Panc1 (cell line): ENCODE measurements around the gene NTRK1. TPM values are rescaled to one million over a fixed set of nuclear protein-coding genes. Genes with fewer than 3 reads are reported as not detected.
A peak's percentile ranks its signal among the peaks of the same experiment; 100 is the strongest.

Experiments
- ATAC-seq: fragments of 200-7000 bp; cut with Tn5 transposase; 2 replicates; pipeline ENCODE4 v1.9.1; 2020; ENCODE audit warnings: mild to moderate bottlenecking, moderate library complexity
- BruUV-seq: library from RNA; stranded (reverse); fragments of 400-500 nt; replicated peaks from 2 replicates; lab custom pipeline; 2021; lab: Mats Ljungman, UMichigan
- CTCF ChIA-PET: fragments of 300-600 bp; sonication (Branson Sonifier 250); formaldehyde crosslinking; loops from one replicate; lab custom pipeline; 2022; ENCODE audit warnings: antibody characterized with exemption; lab: Charles Lee
- POLR2A ChIA-PET: fragments of 300-600 bp; sonication (Branson Sonifier 250); formaldehyde crosslinking; loops from one replicate; lab custom pipeline; 2022; ENCODE audit warnings: antibody characterized with exemption; lab: Charles Lee
- DNase-seq: peaks from one replicate; pipeline ENCODE4 v3.0.0-alpha.2; 2010; ENCODE audit warnings: low read depth, low spot score
- H3K27ac ChIP-seq: 2 replicates; pipeline ENCODE4 v1.5.1; 2011; ENCODE audit warnings: mild to moderate bottlenecking, low read length, inconsistent platforms
- H3K27me3 ChIP-seq: fragments of 200-500 bp; sonication (Bioruptor generic); 2 replicates; pipeline ENCODE4 v1.6.0; 2014; ENCODE audit warnings: low read length, inconsistent platforms; ENCODE audit not compliant: control insufficient read depth, insufficient read depth
- H3K36me3 ChIP-seq: fragments of 200-500 bp; sonication (Bioruptor generic); 2 replicates; pipeline ENCODE4 v1.5.1; 2014; ENCODE audit warnings: inconsistent platforms, mild to moderate bottlenecking, low read length, moderate library complexity; ENCODE audit not compliant: control insufficient read depth, insufficient read depth
- H3K4me1 ChIP-seq: 2 replicates; pipeline ENCODE4 v1.5.1; 2011; ENCODE audit warnings: inconsistent platforms, mild to moderate bottlenecking, low read length, moderate library complexity; ENCODE audit not compliant: control insufficient read depth, insufficient read depth
- H3K4me3 ChIP-seq, 2 experiments: 2 replicates each; pipeline ENCODE4 v1.5.1; 2011 to 2012; ENCODE audit warnings: low read depth in 2 of 2, low read length in 2 of 2, mild to moderate bottlenecking in 2 of 2, inconsistent platforms in 1 of 2, moderate library complexity in 1 of 2
- H3K9me3 ChIP-seq: fragments of 200-500 bp; sonication (Bioruptor generic); 2 replicates; pipeline ENCODE4 v1.5.1; 2014; ENCODE audit warnings: low read depth, mild to moderate bottlenecking, inconsistent platforms, low read length, moderate library complexity; ENCODE audit not compliant: control insufficient read depth, insufficient read depth
- POLR2AphosphoS5 ChIP-seq: IDR thresholded peaks from 2 replicates; pipeline ENCODE4 v1.6.1; 2012; ENCODE audit warnings: mild to moderate bottlenecking, low read depth, low read length, moderate library complexity
- SIN3A ChIP-seq: IDR thresholded peaks from 2 replicates; pipeline ENCODE4 v1.6.1; 2012; ENCODE audit warnings: low read depth, mild to moderate bottlenecking, low read length, moderate library complexity, borderline replicate concordance; ENCODE audit not compliant: insufficient read depth
- TCF7L2 ChIP-seq: IDR thresholded peaks from 2 replicates; pipeline ENCODE4 v1.6.1; 2011; ENCODE audit warnings: mild to moderate bottlenecking, low read depth, low read length, inconsistent platforms
- in situ Hi-C: cut with HindIII; loops from 2 replicates; pipeline ENCODE4 v1.10.0; 2016; ENCODE audit warnings: low sequenced_read_pairs, low pct_unique_long_range_greater_than_20kb
- intact Hi-C: fragments of 100-400 bp; cut with micrococcal nuclease; formaldehyde crosslinking; loops from one replicate; pipeline ENCODE4 v1.10.0; 2022; ENCODE audit not compliant: unreplicated experiment
- total RNA-seq: library from RNA; stranded (reverse); gene quantifications from one replicate; pipeline ENCODE4 v1.2.1, GENCODE V29; 2021; ENCODE audit not compliant: unreplicated experiment
- TF ChIP-seq, protein P1 (sequence below), 2 experiments: IDR thresholded peaks; 2 replicates each; pipeline ENCODE4 v1.6.1; 2011 to 2012; ENCODE audit warnings: low read depth in 2 of 2, control low read depth in 1 of 2, low read length in 1 of 2, mild to moderate bottlenecking in 1 of 2, moderate library complexity in 1 of 2; ENCODE audit not compliant: insufficient read depth in 1 of 2
- TF ChIP-seq, protein P2 (sequence below): fragments of 450-650 bp; IDR thresholded peaks from 2 replicates; pipeline ENCODE4 v1.5.1; 2017; ENCODE audit warnings: mild to moderate bottlenecking

Gene NTRK1
- total RNA-seq, 1 experiment from 2014 or later: 0.21 TPM

DNA sequence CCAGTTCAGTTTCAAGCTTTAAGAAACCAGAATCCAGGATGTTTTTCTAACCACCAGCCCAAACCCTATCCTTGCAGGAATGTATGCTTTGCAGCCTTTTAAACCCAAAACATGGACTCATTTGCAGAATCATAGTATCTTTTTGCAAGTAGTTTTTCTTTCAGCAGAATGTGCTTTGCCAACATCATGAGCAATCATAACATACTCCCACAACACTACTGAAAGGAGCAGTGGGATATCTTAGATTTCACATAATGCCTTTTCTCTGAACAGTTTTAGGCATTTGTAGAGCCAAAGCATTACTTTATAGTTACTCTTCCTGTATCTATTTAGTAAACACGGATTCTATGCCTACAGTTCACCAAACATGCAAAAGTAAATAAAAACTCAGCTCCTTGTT, 34.0 kb upstream of the NTRK1 start:
- H3K27me3 ChIP-seq: peaks cover 8% of the 10 kb centered on the region; the same call in 1 of the 2 replicates
- in situ Hi-C loops (no loop called here), intact Hi-C loops (no loop called here)
- no peaks in the 10 kb centered on the region for H3K4me1 ChIP-seq
- DNase-seq (no peak), ATAC-seq (no peak)
- no peaks in the 10 kb centered on the region for H3K36me3 ChIP-seq
- ChIA-PET POLR2A (no interaction called here), CTCF (interaction anchor here (0.6 to 1.2 kb wide), 6 partner anchors 17 to 558 kb away, joined by 3 to 10 read pairs (median 4); no protein-coding TSS in a partner anchor)
- TF ChIP-seq, protein P1, sequence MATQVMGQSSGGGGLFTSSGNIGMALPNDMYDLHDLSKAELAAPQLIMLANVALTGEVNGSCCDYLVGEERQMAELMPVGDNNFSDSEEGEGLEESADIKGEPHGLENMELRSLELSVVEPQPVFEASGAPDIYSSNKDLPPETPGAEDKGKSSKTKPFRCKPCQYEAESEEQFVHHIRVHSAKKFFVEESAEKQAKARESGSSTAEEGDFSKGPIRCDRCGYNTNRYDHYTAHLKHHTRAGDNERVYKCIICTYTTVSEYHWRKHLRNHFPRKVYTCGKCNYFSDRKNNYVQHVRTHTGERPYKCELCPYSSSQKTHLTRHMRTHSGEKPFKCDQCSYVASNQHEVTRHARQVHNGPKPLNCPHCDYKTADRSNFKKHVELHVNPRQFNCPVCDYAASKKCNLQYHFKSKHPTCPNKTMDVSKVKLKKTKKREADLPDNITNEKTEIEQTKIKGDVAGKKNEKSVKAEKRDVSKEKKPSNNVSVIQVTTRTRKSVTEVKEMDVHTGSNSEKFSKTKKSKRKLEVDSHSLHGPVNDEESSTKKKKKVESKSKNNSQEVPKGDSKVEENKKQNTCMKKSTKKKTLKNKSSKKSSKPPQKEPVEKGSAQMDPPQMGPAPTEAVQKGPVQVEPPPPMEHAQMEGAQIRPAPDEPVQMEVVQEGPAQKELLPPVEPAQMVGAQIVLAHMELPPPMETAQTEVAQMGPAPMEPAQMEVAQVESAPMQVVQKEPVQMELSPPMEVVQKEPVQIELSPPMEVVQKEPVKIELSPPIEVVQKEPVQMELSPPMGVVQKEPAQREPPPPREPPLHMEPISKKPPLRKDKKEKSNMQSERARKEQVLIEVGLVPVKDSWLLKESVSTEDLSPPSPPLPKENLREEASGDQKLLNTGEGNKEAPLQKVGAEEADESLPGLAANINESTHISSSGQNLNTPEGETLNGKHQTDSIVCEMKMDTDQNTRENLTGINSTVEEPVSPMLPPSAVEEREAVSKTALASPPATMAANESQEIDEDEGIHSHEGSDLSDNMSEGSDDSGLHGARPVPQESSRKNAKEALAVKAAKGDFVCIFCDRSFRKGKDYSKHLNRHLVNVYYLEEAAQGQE (IDR thresholded peaks at IDR 0.05; ENCODE audit: insufficient read depth in 1 of 2, low read depth in 2 of 2, low read length in 1 of 2): no peak
- TF ChIP-seq TCF7L2: no peak
- TF ChIP-seq POLR2AphosphoS5: no peak
- TF ChIP-seq SIN3A: no peak
- TF ChIP-seq, protein P2, sequence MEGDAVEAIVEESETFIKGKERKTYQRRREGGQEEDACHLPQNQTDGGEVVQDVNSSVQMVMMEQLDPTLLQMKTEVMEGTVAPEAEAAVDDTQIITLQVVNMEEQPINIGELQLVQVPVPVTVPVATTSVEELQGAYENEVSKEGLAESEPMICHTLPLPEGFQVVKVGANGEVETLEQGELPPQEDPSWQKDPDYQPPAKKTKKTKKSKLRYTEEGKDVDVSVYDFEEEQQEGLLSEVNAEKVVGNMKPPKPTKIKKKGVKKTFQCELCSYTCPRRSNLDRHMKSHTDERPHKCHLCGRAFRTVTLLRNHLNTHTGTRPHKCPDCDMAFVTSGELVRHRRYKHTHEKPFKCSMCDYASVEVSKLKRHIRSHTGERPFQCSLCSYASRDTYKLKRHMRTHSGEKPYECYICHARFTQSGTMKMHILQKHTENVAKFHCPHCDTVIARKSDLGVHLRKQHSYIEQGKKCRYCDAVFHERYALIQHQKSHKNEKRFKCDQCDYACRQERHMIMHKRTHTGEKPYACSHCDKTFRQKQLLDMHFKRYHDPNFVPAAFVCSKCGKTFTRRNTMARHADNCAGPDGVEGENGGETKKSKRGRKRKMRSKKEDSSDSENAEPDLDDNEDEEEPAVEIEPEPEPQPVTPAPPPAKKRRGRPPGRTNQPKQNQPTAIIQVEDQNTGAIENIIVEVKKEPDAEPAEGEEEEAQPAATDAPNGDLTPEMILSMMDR: no peak
- no peak overlapping the region for H3K27ac ChIP-seq
- no peak overlapping the region for H3K4me3 ChIP-seq
- BruUV-seq: no TSS peak
- no peaks in the 10 kb centered on the region for H3K9me3 ChIP-seq

DNA sequence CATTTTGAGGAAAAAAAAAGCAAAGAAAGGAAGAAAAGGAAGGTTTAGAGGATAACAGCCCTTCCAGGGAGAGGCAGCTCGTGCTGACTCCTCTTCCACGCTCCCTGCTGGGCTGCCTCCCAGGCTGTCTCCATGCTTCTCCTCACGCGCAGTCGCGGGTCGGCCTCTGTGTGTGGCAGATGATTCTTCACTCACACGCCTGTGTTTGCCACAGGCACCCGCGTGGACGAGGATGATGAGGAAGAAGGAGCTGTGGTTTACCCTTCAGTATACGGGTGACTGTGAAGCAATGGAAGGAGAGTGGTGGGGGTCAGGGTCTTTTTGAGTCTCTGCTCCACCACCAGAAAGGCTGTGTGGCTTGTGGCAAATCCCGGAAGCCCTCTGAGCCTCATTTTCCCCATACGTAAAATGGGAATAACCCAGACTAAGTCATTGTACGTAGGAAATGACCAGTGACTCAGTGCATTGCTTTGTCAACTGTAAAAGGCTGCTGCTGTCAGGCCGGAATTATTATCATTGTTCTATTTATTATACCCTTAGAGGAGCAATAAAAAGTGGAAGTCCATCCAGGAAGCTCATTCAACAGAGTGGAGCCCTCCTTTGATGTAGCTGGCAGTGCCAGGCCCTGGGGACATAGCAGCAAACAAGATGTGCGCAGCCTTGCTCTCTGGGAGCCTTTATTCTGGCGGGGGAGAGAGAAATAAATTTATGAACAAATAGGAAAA, 32.1 kb upstream of the NTRK1 start:
- no peaks in the 10 kb centered on the region for H3K9me3 ChIP-seq
- H3K4me3 ChIP-seq: no peak overlapping the region
- DNase-seq: no peak
- no peaks in the 10 kb centered on the region for H3K4me1 ChIP-seq
- BruUV-seq: no TSS peak
- in situ Hi-C loops: no loop called here
- peaks cover 7% of the 10 kb centered on the region for H3K27me3 ChIP-seq
- no peaks in the 10 kb centered on the region for H3K36me3 ChIP-seq
- ChIA-PET POLR2A (no interaction called here), CTCF (no interaction called here)
- TF ChIP-seq POLR2AphosphoS5: no peak
- no peak overlapping the region for H3K27ac ChIP-seq
- 0 out of 2 replicates have a peak, but pooled peaks have one; percentile 13 for ATAC-seq
- intact Hi-C loops: no loop called here

DNA sequence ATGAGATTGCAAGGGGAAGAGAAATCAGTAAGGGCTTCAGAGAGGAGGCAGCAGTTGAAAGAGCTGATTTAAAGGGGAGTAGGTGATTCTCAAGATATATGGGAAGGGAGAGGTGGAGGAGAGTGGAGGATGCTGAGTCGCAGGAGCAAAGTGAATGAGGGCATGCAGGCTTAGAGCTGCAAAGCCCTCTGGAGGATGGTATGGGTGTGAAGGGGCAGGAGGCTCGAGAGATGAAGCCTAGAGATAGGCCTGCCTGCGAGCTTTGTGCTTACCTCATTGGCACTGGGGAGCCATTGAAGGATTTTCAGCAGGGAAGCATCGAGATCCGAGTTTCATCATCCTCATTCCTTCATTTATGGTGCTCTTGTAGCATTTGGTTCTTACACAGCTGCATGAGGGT, 28.2 kb upstream of the NTRK1 start:
- intact Hi-C loops (no loop called here), in situ Hi-C loops (no loop called here)
- ChIA-PET POLR2A (no interaction called here), CTCF (interaction anchor here (0.6 to 0.7 kb wide), 2 partner anchors 53 to 126 kb away, joined by 3 to 13 read pairs; no protein-coding TSS in a partner anchor)
- H3K36me3 ChIP-seq: no peaks in the 10 kb centered on the region
- no peak overlapping the region for H3K4me3 ChIP-seq
- no peaks in the 10 kb centered on the region for H3K4me1 ChIP-seq
- peaks cover 9% of the 10 kb centered on the region for H3K27me3 ChIP-seq
- no TSS peak for BruUV-seq
- ATAC-seq (no peak), DNase-seq (no peak)
- H3K27ac ChIP-seq: no peak overlapping the region
- no peaks in the 10 kb centered on the region for H3K9me3 ChIP-seq
- no peak for TF ChIP-seq TCF7L2
- TF ChIP-seq, protein P1 (IDR thresholded peaks at IDR 0.05; ENCODE audit: insufficient read depth in 1 of 2, low read depth in 2 of 2, low read length in 1 of 2): no peak
- no peak for TF ChIP-seq POLR2AphosphoS5
- TF ChIP-seq SIN3A: no peak
- TF ChIP-seq, protein P2: no peak
